NT2/D1 (cell line): ENCODE results near the gene CCSER1.

ENCODE experiments used
- SUZ12 ChIP-seq: IDR thresholded peaks from 2 replicates; pipeline ENCODE4 v1.6.1; 2011; ENCODE audit not compliant: insufficient read length, insufficient read depth; ENCODE audit errors: extremely low read depth
- YY1 ChIP-seq: IDR thresholded peaks from 2 replicates; pipeline ENCODE4 v1.6.1; 2011; ENCODE audit not compliant: insufficient read length, insufficient read depth
- ZNF274 ChIP-seq: IDR thresholded peaks from 2 replicates; pipeline ENCODE4 v1.6.1; 2011; ENCODE audit warnings: mild to moderate bottlenecking, low read depth, low read length

DNA sequence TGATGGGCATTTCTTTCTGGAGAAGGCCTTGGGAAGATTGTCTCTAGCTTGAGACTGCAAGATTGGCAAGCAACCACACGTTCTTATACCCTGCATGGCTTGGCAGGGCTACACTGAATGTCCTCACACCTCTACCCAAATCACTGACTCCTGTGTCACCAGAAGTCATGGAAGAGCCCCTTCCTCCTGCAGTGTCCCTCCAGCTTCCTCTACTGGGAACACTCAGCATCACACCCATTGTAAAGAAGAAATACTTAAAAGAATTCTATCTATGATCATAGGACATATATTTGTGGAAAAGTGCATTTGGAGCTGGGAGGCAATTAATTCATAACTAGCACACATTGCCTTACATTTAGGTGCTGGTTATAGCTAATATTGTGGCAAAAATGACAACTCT, 113.1 kb downstream of the CCSER1 start:
- TF ChIP-seq ZNF274 (no peak), YY1 (no peak), SUZ12 (no peak)
